ENCODE data around the gene CARD10. TPM values are rescaled to one million over a fixed set of nuclear protein-coding genes. Genes with fewer than 3 reads are reported as not detected.
"Not testable (repeated sequence)": the region's sequence is repeated elsewhere in the genome, so short reads cannot be mapped to it uniquely, and the experiment has no call there.

CARD10 gene
- total RNA-seq, 2 experiments from 2014 or later: 0.08 TPM; not detected in 1

DNA sequence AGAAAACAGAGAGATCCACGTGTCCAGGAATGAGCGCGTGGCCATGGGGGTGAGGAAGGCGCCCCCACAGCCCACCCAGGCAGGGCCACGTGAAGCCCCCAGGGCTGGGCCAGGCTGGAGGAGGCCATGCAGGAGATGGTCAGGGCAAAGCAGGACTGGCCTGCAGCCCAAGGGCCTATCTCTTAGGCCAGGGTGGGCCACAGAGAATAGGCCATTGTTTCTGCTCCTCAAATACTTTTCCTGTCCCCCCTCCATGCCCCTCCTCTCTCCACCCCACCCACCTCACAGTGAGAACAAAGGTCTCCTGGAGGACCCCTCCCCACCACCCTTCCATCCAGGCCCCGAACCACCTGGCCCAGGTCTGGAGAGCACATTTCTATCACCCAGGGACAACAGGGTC, 32.8 kb upstream of the CARD10 start:
- Mint-ChIP-seq H3K4me1 (peaks cover 3% of the 10 kb centered on the region), H3K9me3 (no peaks in the 10 kb centered on the region), H3K27me3 (peaks cover 35% of the 10 kb centered on the region), H3K27ac (no peak overlapping the region), H3K36me3 (ENCODE audit: low read depth) (no peaks in the 10 kb centered on the region), H3K4me3 (no peak overlapping the region)
- POLR2A ChIA-PET: no interaction called here
- CTCF ChIA-PET: interaction anchor here (0.9 to 16.5 kb wide), 3 partner anchors 10 to 40 kb away, joined by 3 to 374 read pairs (median 3); partner anchors contain the start of gene CDC42EP1
- no peak for DNase-seq

DNA sequence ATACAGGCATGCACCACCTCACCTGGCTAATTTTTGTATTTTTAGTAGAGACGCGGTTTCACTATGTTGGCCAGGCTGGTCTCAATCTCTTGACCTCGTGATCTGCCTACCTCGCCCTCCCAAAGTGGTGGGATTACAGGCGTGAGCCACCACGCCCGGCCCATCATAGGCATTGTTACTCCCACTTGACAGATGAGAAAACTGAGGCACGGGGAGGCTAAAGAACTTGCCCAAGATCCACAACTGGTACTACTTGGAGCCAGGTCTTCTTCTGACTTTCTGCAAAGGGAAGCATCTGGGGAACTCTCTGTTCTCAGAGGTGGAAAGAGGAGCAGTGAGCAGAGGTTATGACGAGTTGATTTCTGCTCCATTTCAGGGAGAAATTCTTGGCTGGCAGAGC, 31.7 kb upstream of the CARD10 start:
- H3K4me3 Mint-ChIP-seq; H3K36me3 Mint-ChIP-seq (ENCODE audit: low read depth); H3K4me1 Mint-ChIP-seq; H3K27ac Mint-ChIP-seq; DNase-seq; H3K9me3 Mint-ChIP-seq: not testable (repeated sequence)
- ChIA-PET POLR2A (interaction anchor here (1.1 kb wide), 1 partner anchor 16 kb away, joined by 4 read pairs; no protein-coding TSS in a partner anchor), CTCF (interaction anchor here (0.9 to 16.5 kb wide), 4 partner anchors 9 to 41 kb away, joined by 3 to 374 read pairs (median 8); partner anchors contain the start of gene CDC42EP1)
- H3K27me3 Mint-ChIP-seq: peaks cover 26% of the 10 kb centered on the region

DNA sequence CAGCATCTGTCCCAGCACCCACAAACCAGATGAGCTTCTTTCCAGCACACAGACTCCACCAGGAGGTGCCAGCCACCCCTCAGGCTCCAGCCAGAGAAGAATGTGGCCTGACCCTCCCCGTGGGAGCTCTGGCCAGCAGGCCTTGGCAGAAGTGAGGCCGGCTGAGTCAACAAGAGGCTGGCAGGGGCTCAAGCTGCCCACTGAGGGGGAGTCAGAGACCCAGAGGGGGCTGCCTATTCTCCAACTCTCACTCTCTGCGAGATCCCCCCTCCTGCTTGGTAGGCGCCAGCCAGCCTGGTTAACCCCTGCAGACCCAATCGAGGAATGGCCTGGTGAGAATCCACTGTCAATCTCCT, 30.5 kb upstream of the CARD10 start:
- POLR2A ChIA-PET: interaction anchor here (1.2 kb wide), 2 partner anchors 16 to 17 kb away, joined by 3 read pairs; no protein-coding TSS in a partner anchor
- H3K27ac Mint-ChIP-seq: no peak overlapping the region

DNA sequence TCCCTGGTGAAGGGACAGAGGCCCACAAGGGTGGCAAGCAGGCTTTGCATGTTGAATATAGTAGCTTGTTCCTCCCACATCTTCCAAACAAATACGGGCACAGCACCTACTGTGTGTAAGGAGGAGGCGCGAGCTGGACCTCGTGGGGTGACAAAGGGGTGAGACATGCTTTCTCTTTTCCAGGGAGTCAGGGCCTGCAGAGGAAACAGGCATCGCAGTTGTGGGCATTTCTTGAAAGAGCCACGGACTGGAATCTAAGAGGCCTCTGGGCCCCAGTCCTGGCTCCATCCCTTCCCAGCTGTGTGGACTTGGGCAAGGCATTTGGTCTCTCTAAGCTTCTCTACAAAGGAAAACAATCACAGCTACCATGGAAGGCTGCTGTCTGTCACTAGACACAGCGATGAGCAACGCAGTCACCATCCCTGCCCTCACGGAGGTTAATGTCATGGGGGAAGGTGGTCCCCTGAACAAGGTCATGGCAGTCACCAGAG, 28.1 kb upstream of the CARD10 start:
- no peaks in the 10 kb centered on the region for H3K36me3 Mint-ChIP-seq (ENCODE audit: low read depth)
- ChIA-PET POLR2A (interaction anchor here (0.7 to 1.5 kb wide), 3 partner anchors 11 to 288 kb away, joined by 3 to 11 read pairs (median 3); no protein-coding TSS in a partner anchor), CTCF (interaction anchor here (2.1 to 16.5 kb wide), 2 partner anchors 17 to 45 kb away, joined by 11 to 374 read pairs; partner anchors contain the start of gene CDC42EP1)
- H3K4me3 Mint-ChIP-seq: no peak overlapping the region
- H3K27ac Mint-ChIP-seq: no peak overlapping the region
- peaks cover 10% of the 10 kb centered on the region for H3K4me1 Mint-ChIP-seq
- H3K27me3 Mint-ChIP-seq: peaks cover 12% of the 10 kb centered on the region
- no peak for DNase-seq
- H3K9me3 Mint-ChIP-seq: no peaks in the 10 kb centered on the region

More for the DNA sequence above, 30.5 kb upstream of the CARD10 start:
- Mint-ChIP-seq H3K4me1 (peaks cover 6% of the 10 kb centered on the region), H3K27me3 (peaks cover 21% of the 10 kb centered on the region), H3K4me3 (no peak overlapping the region), H3K36me3 (ENCODE audit: low read depth) (no peaks in the 10 kb centered on the region), H3K9me3 (no peaks in the 10 kb centered on the region)
- CTCF ChIA-PET: interaction anchor here (1.7 to 16.5 kb wide), 3 partner anchors 11 to 43 kb away, joined by 7 to 374 read pairs (median 12); partner anchors contain the start of gene CDC42EP1
- no peak for DNase-seq

DNA sequence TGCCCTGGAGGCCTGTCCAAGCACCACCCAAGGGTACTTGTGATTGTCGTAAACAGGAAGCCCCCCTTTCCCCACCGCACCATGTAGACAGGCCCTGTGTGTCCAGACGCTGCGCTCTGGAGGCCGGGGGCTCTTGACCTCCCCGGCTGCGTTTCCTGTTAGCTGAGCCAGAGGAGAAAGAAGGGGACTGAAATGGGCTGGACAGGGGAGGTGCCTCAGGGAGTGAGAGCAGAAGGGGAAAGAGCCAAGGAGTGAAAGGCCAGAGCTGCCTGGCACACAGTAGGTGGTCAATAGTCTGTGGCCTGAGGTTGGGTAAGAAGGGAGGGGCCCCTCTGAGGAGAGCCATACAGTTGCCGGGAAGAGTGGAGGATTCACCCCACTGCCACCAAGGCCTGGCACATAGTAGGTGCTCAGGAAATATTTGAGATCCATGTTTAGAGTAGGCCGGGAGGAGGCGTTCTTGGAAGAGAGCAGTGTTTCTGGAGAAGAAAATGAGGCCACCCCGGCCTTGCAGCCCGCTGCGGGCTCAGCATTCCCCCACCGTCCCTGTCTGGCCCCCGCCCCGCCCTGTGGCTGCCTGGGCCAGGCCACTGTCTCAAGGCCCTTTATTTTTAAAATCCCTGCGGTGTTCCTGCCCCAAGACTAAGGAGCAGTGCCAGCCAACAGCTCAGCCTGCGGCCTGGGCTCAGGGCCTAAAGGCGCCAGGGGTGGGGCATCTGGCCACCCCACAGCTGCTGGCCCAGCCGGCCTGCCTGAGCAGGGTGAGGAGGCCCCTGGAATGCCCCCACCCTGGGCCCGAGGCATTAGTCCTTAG, 27.4 kb upstream of the CARD10 start:
- ChIA-PET CTCF (interaction anchor here (2.1 to 16.5 kb wide), 2 partner anchors 18 to 46 kb away, joined by 11 to 374 read pairs; partner anchors contain the start of gene CDC42EP1), POLR2A (interaction anchor here (0.9 to 1.5 kb wide), 2 partner anchors 12 to 21 kb away, joined by 3 to 11 read pairs; no protein-coding TSS in a partner anchor)
- H3K4me1 Mint-ChIP-seq: peaks cover 16% of the 10 kb centered on the region
- H3K36me3 Mint-ChIP-seq (ENCODE audit: low read depth): no peaks in the 10 kb centered on the region
- no peaks in the 10 kb centered on the region for H3K9me3 Mint-ChIP-seq
- H3K27ac Mint-ChIP-seq: no peak overlapping the region
- peaks cover 11% of the 10 kb centered on the region for H3K27me3 Mint-ChIP-seq
- no peak overlapping the region for H3K4me3 Mint-ChIP-seq
- no peak for DNase-seq

DNA sequence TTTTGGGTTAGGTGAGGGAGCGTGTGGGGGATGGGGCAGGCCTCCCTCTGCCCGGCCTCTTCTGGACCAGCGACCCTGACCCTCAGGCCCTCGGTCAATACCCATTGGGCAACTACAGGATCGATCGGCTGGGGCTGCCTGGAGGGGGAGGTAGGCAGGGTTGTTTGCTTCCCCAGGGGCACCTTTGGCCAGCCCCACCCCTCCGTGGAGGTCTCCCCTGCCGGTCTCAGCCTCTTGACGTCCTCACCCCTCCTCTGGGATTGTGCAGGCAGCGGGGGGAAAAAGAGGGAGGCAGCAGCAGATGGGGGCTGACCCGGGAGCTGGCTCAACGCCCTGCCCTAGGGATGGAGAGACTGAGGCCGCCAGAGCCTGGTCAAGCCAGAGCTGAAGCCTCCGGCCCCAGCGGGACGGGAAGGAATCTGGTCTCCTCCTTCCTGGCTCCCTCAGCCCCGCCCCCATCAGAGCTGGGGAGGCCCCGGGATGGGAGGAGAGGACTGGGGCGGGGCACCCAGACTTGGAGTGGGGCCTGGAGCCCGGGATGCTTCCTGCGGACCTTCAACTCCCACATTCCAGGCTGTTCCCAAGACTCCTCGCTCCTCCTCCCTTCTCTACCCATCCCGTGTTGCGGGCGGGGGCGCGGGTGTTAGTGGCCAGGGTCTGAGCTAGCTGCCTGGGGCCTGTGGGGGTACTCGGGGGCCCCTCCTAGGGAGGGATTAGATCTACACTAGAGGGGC, 26.7 kb upstream of the CARD10 start:
- ChIA-PET CTCF (interaction anchor here (1.6 to 16.5 kb wide), 3 partner anchors 13 to 46 kb away, joined by 3 to 374 read pairs (median 11); partner anchors contain the start of gene CDC42EP1), POLR2A (interaction anchor here (1.5 to 1.9 kb wide), 2 partner anchors 21 kb away, joined by 11 to 13 read pairs; no protein-coding TSS in a partner anchor)
- no peak overlapping the region for H3K4me3 Mint-ChIP-seq

DNA sequence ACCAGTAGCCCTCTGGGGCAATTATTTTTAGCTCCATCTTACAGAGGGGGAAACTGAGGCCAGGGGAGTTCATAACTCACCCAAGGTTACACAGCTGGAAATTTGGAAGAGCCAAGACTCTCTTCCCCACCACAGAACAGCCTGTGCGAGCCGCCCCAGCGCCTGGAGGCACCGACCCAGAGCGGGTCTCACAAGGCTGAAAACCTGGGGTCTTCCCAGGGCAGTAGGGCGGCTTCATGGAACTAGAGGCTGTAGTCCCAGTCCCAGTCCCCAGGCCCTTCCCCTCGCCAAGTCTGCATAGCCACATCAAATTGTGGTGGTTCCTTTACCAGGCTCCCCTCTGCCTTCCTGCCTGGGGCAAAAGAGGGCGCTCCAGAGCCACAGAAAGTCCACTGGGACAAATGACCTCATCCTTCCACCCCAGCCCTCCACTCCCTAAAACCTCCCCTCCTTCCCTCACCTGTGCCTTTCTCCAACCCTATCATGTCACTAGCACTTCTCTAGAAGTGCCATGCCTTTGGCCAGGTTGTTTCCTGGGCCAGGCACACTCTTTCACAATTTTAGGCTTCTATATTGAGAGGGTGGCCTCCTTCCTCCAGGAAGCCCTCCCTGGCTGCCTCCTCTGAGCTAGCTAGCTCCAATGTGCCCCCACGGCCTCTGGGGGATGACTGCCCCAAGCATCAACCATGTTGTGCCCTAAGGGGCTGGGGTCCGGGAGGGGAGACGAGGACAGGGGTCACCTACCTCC, 25.9 kb upstream of the CARD10 start:
- CTCF ChIA-PET: interaction anchor here (1.4 to 16.5 kb wide), 6 partner anchors 10 to 47 kb away, joined by 3 to 374 read pairs (median 8); partner anchors contain the start of gene CDC42EP1

More for the DNA sequence above, 26.7 kb upstream of the CARD10 start:
- H3K36me3 Mint-ChIP-seq (ENCODE audit: low read depth): no peaks in the 10 kb centered on the region
- H3K27me3 Mint-ChIP-seq: peaks cover 6% of the 10 kb centered on the region
- peaks cover 23% of the 10 kb centered on the region for H3K4me1 Mint-ChIP-seq
- no peak overlapping the region for H3K27ac Mint-ChIP-seq
- H3K9me3 Mint-ChIP-seq: no peaks in the 10 kb centered on the region
- DNase-seq: no peak

DNA sequence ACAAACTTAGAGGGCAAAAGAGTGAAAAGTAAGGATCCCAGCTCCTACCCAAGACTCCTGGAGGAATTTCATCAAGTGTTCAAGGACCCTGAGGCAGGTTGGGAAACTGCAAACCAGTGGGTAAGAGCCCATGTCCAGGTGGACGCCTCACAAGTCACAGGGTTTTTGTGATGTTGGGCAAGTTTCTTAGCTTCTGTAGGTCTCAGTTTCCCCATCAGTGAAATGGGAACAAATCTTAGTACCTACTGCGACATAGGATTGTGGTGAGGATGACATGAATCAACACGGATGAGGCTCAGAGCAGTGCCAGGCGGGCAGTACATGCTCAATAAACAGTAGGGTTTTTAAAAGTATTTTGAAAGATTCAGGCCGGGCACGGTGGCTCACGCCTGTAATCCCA, 23.7 kb upstream of the CARD10 start:
- POLR2A ChIA-PET: interaction anchor here (2.1 kb wide), 1 partner anchor 22 kb away, joined by 26 read pairs; no protein-coding TSS in a partner anchor
- DNase-seq: no peak
- CTCF ChIA-PET: interaction anchor here (0.7 to 16.5 kb wide), 7 partner anchors 9 to 377 kb away, joined by 3 to 374 read pairs (median 5); partner anchors contain the start of genes CDC42EP1 and GGA1
- no peak overlapping the region for H3K27ac Mint-ChIP-seq
- H3K4me1 Mint-ChIP-seq: peaks cover 45% of the 10 kb centered on the region
- no peaks in the 10 kb centered on the region for H3K36me3 Mint-ChIP-seq (ENCODE audit: low read depth)
- peaks cover 16% of the 10 kb centered on the region for H3K27me3 Mint-ChIP-seq
- H3K4me3 Mint-ChIP-seq: no peak overlapping the region
- H3K9me3 Mint-ChIP-seq: no peaks in the 10 kb centered on the region

More for the DNA sequence above, 25.9 kb upstream of the CARD10 start:
- peak; percentile 73 for DNase-seq
- Mint-ChIP-seq H3K9me3 (no peaks in the 10 kb centered on the region), H3K36me3 (ENCODE audit: low read depth) (no peaks in the 10 kb centered on the region), H3K4me1 (peaks cover 30% of the 10 kb centered on the region), H3K4me3 (no peak overlapping the region), H3K27ac (no peak overlapping the region), H3K27me3 (peaks cover 11% of the 10 kb centered on the region)
- POLR2A ChIA-PET: interaction anchor here (1.1 to 1.9 kb wide), 3 partner anchors 19 to 47 kb away, joined by 3 to 13 read pairs (median 5); no protein-coding TSS in a partner anchor

DNA sequence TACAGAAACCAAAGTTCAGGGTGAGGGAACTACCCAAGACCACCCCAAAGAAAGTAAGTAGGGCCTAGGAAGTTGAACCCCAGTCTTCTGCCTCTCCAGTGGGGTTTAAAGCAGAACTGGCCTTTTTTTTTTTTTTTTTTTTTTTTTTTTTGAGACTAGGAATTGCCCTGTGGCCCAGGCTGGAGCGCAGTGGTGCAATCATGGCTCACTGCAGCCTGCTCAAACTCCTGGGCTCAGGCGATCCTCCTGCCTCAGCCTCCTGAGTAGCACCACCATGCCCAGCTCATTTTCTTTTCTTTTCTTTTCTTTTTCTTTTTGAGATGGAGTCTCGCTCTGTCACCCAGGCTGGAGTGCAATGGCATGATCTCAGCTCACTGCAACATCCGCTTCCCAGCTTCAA, 23.2 kb upstream of the CARD10 start:
- ChIA-PET CTCF (interaction anchor here (0.7 to 16.5 kb wide), 9 partner anchors 9 to 378 kb away, joined by 3 to 374 read pairs (median 5); partner anchors contain the start of genes CDC42EP1 and GGA1), POLR2A (interaction anchor here (1.1 to 2.1 kb wide), 3 partner anchors 15 to 66 kb away, joined by 3 to 26 read pairs (median 6); partner anchors contain the start of gene GGA1)
- not testable (repeated sequence) for H3K9me3 Mint-ChIP-seq; H3K36me3 Mint-ChIP-seq (ENCODE audit: low read depth); DNase-seq; H3K4me3 Mint-ChIP-seq
- Mint-ChIP-seq H3K27ac (peak overlapping the region; percentile 77), H3K27me3 (peaks cover 16% of the 10 kb centered on the region), H3K4me1 (peaks cover 47% of the 10 kb centered on the region)

DNA sequence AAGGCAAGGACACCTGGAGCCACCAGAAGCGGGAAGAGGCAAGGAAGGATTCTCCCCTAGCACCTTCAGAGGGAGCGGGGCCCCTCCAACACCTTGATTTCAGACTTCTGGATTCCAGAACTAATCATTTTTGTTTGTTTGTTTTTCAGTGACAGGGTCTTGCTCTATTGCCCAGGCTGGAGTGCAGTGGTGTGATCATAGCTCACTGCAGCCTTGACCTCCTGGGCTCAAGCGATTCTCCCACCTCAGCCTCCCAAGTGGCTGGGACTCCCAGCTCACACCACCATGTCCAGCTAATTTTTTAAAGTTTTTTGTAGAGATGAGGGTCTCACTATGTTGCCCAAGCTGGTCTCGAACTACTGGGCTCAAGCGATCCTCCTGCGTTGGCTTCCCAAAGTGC, 20.6 kb upstream of the CARD10 start:
- H3K9me3 Mint-ChIP-seq; H3K4me3 Mint-ChIP-seq; H3K27ac Mint-ChIP-seq; H3K36me3 Mint-ChIP-seq (ENCODE audit: low read depth); DNase-seq: not testable (repeated sequence)
- Mint-ChIP-seq H3K27me3 (peaks cover 16% of the 10 kb centered on the region), H3K4me1 (peaks cover 41% of the 10 kb centered on the region)
- ChIA-PET POLR2A (interaction anchor here (1.0 to 3.9 kb wide), 2 partner anchors 16 to 27 kb away, joined by 3 to 39 read pairs; no protein-coding TSS in a partner anchor), CTCF (interaction anchor here (0.7 to 16.5 kb wide), 9 partner anchors 10 to 279 kb away, joined by 3 to 374 read pairs (median 6); partner anchors contain the start of genes CDC42EP1 and GGA1)

DNA sequence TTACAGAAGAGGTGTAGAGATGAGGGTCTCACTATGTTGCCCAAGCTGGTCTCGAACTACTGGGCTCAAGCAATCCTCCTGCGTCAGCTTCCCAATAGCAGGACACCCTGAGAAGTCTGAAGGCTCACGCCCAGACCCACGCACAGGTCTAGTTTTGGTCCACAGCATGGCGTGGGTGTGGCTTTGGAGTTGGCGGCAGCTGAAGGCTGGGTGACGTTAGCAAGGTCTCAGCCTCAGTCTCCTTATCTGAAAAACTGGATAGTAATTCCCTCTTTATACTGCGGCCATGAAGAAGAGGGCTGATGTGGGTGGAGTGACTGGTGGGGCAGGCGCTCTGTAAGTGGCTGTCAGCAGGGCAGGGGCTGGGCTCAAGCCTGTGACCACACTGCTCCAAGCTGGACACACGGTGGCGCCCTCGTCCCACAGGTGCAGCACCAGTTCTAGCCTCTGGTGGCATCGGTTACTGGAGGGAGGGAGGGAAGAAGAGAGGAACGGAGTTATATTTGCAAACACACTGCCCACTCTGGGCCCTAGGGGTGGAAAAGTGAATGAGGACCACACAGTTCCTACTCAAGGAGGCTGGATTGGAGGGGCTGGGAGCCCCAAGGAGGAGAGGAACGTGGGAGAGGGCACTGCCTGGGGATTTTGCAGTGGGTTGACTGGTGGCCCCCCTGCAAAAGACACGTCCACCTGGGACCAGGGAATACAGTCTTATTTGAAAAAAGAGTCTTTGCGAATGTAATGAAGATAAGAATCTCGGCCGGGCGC, 19.6 kb upstream of the CARD10 start:
- CTCF ChIA-PET: interaction anchor here (1.0 to 16.5 kb wide), 15 partner anchors 10 to 311 kb away, joined by 3 to 374 read pairs (median 5); partner anchors contain the start of genes CDC42EP1, MFNG and PDXP
- Mint-ChIP-seq H3K27me3 (peaks cover 21% of the 10 kb centered on the region), H3K4me1 (peaks cover 50% of the 10 kb centered on the region), H3K27ac (no peak overlapping the region), H3K36me3 (ENCODE audit: low read depth) (no peaks in the 10 kb centered on the region), H3K9me3 (no peaks in the 10 kb centered on the region), H3K4me3 (no peak overlapping the region)
- POLR2A ChIA-PET: interaction anchor here (1.1 to 3.9 kb wide), 3 partner anchors 18 to 54 kb away, joined by 3 to 39 read pairs (median 11); no protein-coding TSS in a partner anchor
- peak; percentile 94 for DNase-seq

All from activated CD4-positive, alpha-beta memory T cell treated with anti-CD3 and anti-CD28 coated beads, Interleukin-2, amount 10 ng/mL, durations not matched to agents 7 days and 5 days (primary cell).